Measurements from ENCODE around the gene TMEM74B. TPM values are rescaled to one million over a fixed set of nuclear protein-coding genes. Genes with fewer than 3 reads are reported as not detected.

The TMEM74B gene
- total and polyA plus RNA-seq, 4 donors = 0.14 to 3.4 (median 0.59) TPM

GRCh38 chr20:1131354-1131753 lies 53.4 kb downstream of the TMEM74B start:
- no peaks in the 10 kb centered on the region for H3K9me3 ChIP-seq (ENCODE audit: control insufficient read depth in 4 of 4, low read length in 3 of 4)
- no peak for DNase-seq (ENCODE audit: low spot score)
- peaks cover 19 to 68% (median 64%) of the 10 kb centered on the region in 4 donors for H3K36me3 ChIP-seq (ENCODE audit: control insufficient read depth in 4 of 4, insufficient read depth in 3 of 4, low read depth in 1 of 4, low read length in 3 of 4)
- H3K4me3 ChIP-seq (ENCODE audit: low read depth in 1 of 3, low read length in 3 of 3) = no peak overlapping the region
- WGBS = over 99% methylated on average over 3 of the region's 3 CpGs
- TF ChIP-seq RXRA (IDR thresholded peaks at IDR 0.05) (no peak), SP1 (IDR thresholded peaks at IDR 0.05) (no peak), REST (IDR thresholded peaks at IDR 0.05) (no peak), JUND (IDR thresholded peaks at IDR 0.05) (no peak), HNF4G (IDR thresholded peaks at IDR 0.05) (no peak), FOXA2 (IDR thresholded peaks at IDR 0.05) (no peak), TAF1 (conservative IDR thresholded peaks at IDR 0.05) (no peak), HNF4A (conservative IDR thresholded peaks at IDR 0.05) (no peak), ATF3 (IDR thresholded peaks at IDR 0.05) (no peak), FOXA1 (IDR thresholded peaks at IDR 0.05) (no peak), CTCF (IDR thresholded peaks at IDR 0.05; ENCODE audit: low read depth, low read length, missing input control) (no peak), EGR1 (IDR thresholded peaks at IDR 0.05; ENCODE audit: low read depth in 2 of 2) (no peak), GABPA (IDR thresholded peaks at IDR 0.05 in 1 of 2, conservative IDR thresholded peaks at IDR 0.05 in 1 of 2) (no peak), NR2F2 (IDR thresholded peaks at IDR 0.05) (no peak), RAD21 (IDR thresholded peaks at IDR 0.05) (no peak), YY1 (IDR thresholded peaks at IDR 0.05) (no peak)
- TF ChIP-seq, protein P1, sequence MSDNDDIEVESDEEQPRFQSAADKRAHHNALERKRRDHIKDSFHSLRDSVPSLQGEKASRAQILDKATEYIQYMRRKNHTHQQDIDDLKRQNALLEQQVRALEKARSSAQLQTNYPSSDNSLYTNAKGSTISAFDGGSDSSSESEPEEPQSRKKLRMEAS (IDR thresholded peaks at IDR 0.05) = no peak
- TF ChIP-seq, protein P2, sequence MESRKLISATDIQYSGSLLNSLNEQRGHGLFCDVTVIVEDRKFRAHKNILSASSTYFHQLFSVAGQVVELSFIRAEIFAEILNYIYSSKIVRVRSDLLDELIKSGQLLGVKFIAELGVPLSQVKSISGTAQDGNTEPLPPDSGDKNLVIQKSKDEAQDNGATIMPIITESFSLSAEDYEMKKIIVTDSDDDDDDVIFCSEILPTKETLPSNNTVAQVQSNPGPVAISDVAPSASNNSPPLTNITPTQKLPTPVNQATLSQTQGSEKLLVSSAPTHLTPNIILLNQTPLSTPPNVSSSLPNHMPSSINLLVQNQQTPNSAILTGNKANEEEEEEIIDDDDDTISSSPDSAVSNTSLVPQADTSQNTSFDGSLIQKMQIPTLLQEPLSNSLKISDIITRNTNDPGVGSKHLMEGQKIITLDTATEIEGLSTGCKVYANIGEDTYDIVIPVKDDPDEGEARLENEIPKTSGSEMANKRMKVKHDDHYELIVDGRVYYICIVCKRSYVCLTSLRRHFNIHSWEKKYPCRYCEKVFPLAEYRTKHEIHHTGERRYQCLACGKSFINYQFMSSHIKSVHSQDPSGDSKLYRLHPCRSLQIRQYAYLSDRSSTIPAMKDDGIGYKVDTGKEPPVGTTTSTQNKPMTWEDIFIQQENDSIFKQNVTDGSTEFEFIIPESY (IDR thresholded peaks at IDR 0.05) = no peak
- no peak overlapping the region for H3K9ac ChIP-seq (ENCODE audit: low read depth in 1 of 2, low read length in 2 of 2)
- no peak overlapping the region for H3K27ac ChIP-seq (ENCODE audit: low read depth in 1 of 2, low read length in 2 of 2)
- no peaks in the 10 kb centered on the region for H3K27me3 ChIP-seq (ENCODE audit: control insufficient read depth in 4 of 4, insufficient read depth in 4 of 4, low read length in 3 of 4)
- H3K4me1 ChIP-seq (ENCODE audit: control insufficient read depth in 4 of 4, insufficient read depth in 4 of 4, low read length in 3 of 4) = peaks cover 0 to 2% (median 0%) of the 10 kb centered on the region in 4 donors

Measured in liver (tissue), 9 donors.